Stimulated activated CD4-positive, alpha-beta T cell treated with anti-CD3 and anti-CD28 coated beads, Interleukin-12 subunit alpha, Interleukin-12 subunit beta, amount 100 ng/mL, for 24 hours (primary cell): ENCODE data around the gene SPSB1.
A peak's percentile ranks its signal among the peaks of the same experiment; 100 is the strongest.

ENCODE experiments used
- DNase-seq, 2 experiments: peaks; one replicate each; pipeline ENCODE4 v3.0.0-alpha.2; 2020; ENCODE audit warnings: low read depth in 2 of 2

The SPSB1 gene

GRCh38 chr1:9292361-9293240 lies at the start of gene SPSB1:
SPSB1 (plus strand) TSS chr1:9292894; CDS start chr1:9355892, 62,998 bp downstream.
- DNase-seq = peak in 1 of 2 experiments; percentile 40

- DNase-seq = no peak
These were observed 49.5 kb upstream of the SPSB1 start for GRCh38 chr1:9243066-9243739.

GRCh38 chr1:9244501-9245229 lies 48.0 kb upstream of the SPSB1 start:
- DNase-seq = no peak

GRCh38 chr1:9245230-9245619 lies 47.5 kb upstream of the SPSB1 start:
- DNase-seq = no peak

GRCh38 chr1:9245661-9246060 lies 47.0 kb upstream of the SPSB1 start:
- DNase-seq = no peak

GRCh38 chr1:9246215-9246614 lies 46.5 kb upstream of the SPSB1 start:
- DNase-seq = no peak

- DNase-seq = no peak
These were observed 45.6 kb upstream of the SPSB1 start for GRCh38 chr1:9246841-9247785.

GRCh38 chr1:9247894-9248293 lies 44.8 kb upstream of the SPSB1 start:
- DNase-seq = no peak

GRCh38 chr1:9248341-9249262 lies 44.1 kb upstream of the SPSB1 start:
- no peak for DNase-seq

GRCh38 chr1:9249263-9249533 lies 43.5 kb upstream of the SPSB1 start:
- DNase-seq = no peak

GRCh38 chr1:9249534-9250410 lies 42.9 kb upstream of the SPSB1 start:
- DNase-seq = peak in 1 of 2 experiments; percentile 17

GRCh38 chr1:9250411-9251381 lies 42.0 kb upstream of the SPSB1 start:
- no peak for DNase-seq

- DNase-seq = no peak
These were observed 41.2 kb upstream of the SPSB1 start for GRCh38 chr1:9251501-9251900.

- DNase-seq = no peak
These were observed 39.7 kb upstream of the SPSB1 start for GRCh38 chr1:9253004-9253403.

- DNase-seq = no peak
These were observed 39.1 kb upstream of the SPSB1 start for GRCh38 chr1:9253453-9254105.

GRCh38 chr1:9256332-9256731 lies 36.4 kb upstream of the SPSB1 start:
- no peak for DNase-seq

- DNase-seq = no peak
These were observed 34.8 kb upstream of the SPSB1 start for GRCh38 chr1:9257851-9258250.

- no peak for DNase-seq
These were observed 34.1 kb upstream of the SPSB1 start for GRCh38 chr1:9258629-9259028.
